ENCODE results near the gene FXR2. TPM values are rescaled to one million over a fixed set of nuclear protein-coding genes. Genes with fewer than 3 reads are reported as not detected.

FXR2 gene
- total RNA-seq, 1 donor from 2014 or later, result 37.9 TPM

- no peak for DNase-seq (ENCODE audit: low spot score)
Measured at GRCh38 chr17:7572338-7572587, 42.4 kb downstream of the FXR2 start.

GRCh38 chr17:7570351-7570750, 44.3 kb downstream of the FXR2 start:
- no peak for TF ChIP-seq CTCF (IDR thresholded peaks at IDR 0.05; ENCODE audit: unreplicated experiment)
- peak overlapping the region; percentile 25 for H3K4me3 Mint-ChIP-seq (ENCODE audit: unreplicated experiment)

More at GRCh38 chr17:7572338-7572587, 42.4 kb downstream of the FXR2 start:
- Mint-ChIP-seq H3K4me3 (ENCODE audit: unreplicated experiment) (peak overlapping the region; percentile 98), H3K36me3 (ENCODE audit: low read depth, unreplicated experiment) (peaks cover 74% of the 10 kb centered on the region), H3K4me1 (ENCODE audit: unreplicated experiment) (peaks cover 46% of the 10 kb centered on the region), H3K9me3 (ENCODE audit: unreplicated experiment) (no peaks in the 10 kb centered on the region), H3K27ac (ENCODE audit: unreplicated experiment) (peak overlapping the region; percentile 99), H3K27me3 (ENCODE audit: unreplicated experiment) (peaks cover 10% of the 10 kb centered on the region)
- no peak for TF ChIP-seq CTCF (IDR thresholded peaks at IDR 0.05; ENCODE audit: unreplicated experiment)

GRCh38 chr17:7569571-7569970, 45.1 kb downstream of the FXR2 start:
- Mint-ChIP-seq H3K9me3 (ENCODE audit: unreplicated experiment) (no peaks in the 10 kb centered on the region), H3K4me1 (ENCODE audit: unreplicated experiment) (peaks cover 21% of the 10 kb centered on the region), H3K27ac (ENCODE audit: unreplicated experiment) (peak overlapping the region; percentile 16), H3K4me3 (ENCODE audit: unreplicated experiment) (peak overlapping the region; percentile 2), H3K36me3 (ENCODE audit: low read depth, unreplicated experiment) (peaks cover 55% of the 10 kb centered on the region), H3K27me3 (ENCODE audit: unreplicated experiment) (peaks cover 7% of the 10 kb centered on the region)
- TF ChIP-seq CTCF (IDR thresholded peaks at IDR 0.05; ENCODE audit: unreplicated experiment), result no peak
- no peak for DNase-seq (ENCODE audit: low spot score)

More at GRCh38 chr17:7570351-7570750, 44.3 kb downstream of the FXR2 start:
- Mint-ChIP-seq H3K27me3 (ENCODE audit: unreplicated experiment) (peaks cover 10% of the 10 kb centered on the region), H3K4me1 (ENCODE audit: unreplicated experiment) (peaks cover 29% of the 10 kb centered on the region), H3K9me3 (ENCODE audit: unreplicated experiment) (no peaks in the 10 kb centered on the region), H3K36me3 (ENCODE audit: low read depth, unreplicated experiment) (peaks cover 63% of the 10 kb centered on the region), H3K27ac (ENCODE audit: unreplicated experiment) (peak overlapping the region; percentile 48)
- no peak for DNase-seq (ENCODE audit: low spot score)

- Mint-ChIP-seq H3K9me3 (ENCODE audit: unreplicated experiment) (no peaks in the 10 kb centered on the region), H3K36me3 (ENCODE audit: low read depth, unreplicated experiment) (peaks cover 25% of the 10 kb centered on the region), H3K27ac (ENCODE audit: unreplicated experiment) (peak overlapping the region; percentile 81), H3K27me3 (ENCODE audit: unreplicated experiment) (peaks cover 9% of the 10 kb centered on the region), H3K4me3 (ENCODE audit: unreplicated experiment) (peak overlapping the region; percentile 96), H3K4me1 (ENCODE audit: unreplicated experiment) (peaks cover 24% of the 10 kb centered on the region)
- no peak for TF ChIP-seq CTCF (IDR thresholded peaks at IDR 0.05; ENCODE audit: unreplicated experiment)
- no peak for DNase-seq (ENCODE audit: low spot score)
Measured at GRCh38 chr17:7563115-7563869, 51.4 kb downstream of the FXR2 start.

GRCh38 chr17:7562208-7562605, 52.5 kb downstream of the FXR2 start:
- peaks cover 20% of the 10 kb centered on the region for H3K36me3 Mint-ChIP-seq (ENCODE audit: low read depth, unreplicated experiment)
- peak overlapping the region; percentile 96 for H3K4me3 Mint-ChIP-seq (ENCODE audit: unreplicated experiment)
- H3K9me3 Mint-ChIP-seq (ENCODE audit: unreplicated experiment), result no peaks in the 10 kb centered on the region
- H3K27me3 Mint-ChIP-seq (ENCODE audit: unreplicated experiment), result peaks cover 9% of the 10 kb centered on the region
- no peak for DNase-seq (ENCODE audit: low spot score)
- H3K27ac Mint-ChIP-seq (ENCODE audit: unreplicated experiment), result peak overlapping the region; percentile 81
- no peak for TF ChIP-seq CTCF (IDR thresholded peaks at IDR 0.05; ENCODE audit: unreplicated experiment)
- peaks cover 33% of the 10 kb centered on the region for H3K4me1 Mint-ChIP-seq (ENCODE audit: unreplicated experiment)

Data from endothelial cell (in vitro differentiated cells).